HL-60 (cell line): ENCODE data around the gene GTF3C1.

Experiments
- DNase-seq, 2 experiments: peaks; one replicate each; pipeline ENCODE4 v3.0.0-alpha.2; 2010 to 2020; ENCODE audit warnings: low read depth in 1 of 2, low spot score in 1 of 2
- H3K27ac ChIP-seq: fragments of 250-450 bp; sonication (Bioruptor Pico); replicated peaks from 2 replicates; pipeline ENCODE4 v1.5.1; 2020; ENCODE audit warnings: mild to moderate bottlenecking, moderate library complexity
- H3K27me3 ChIP-seq: fragments of 250-450 bp; sonication (Bioruptor Pico); 2 replicates; pipeline ENCODE4 v1.5.1; 2021; ENCODE audit warnings: mild to moderate bottlenecking, moderate library complexity; ENCODE audit not compliant: insufficient read depth, poor library complexity, severe bottlenecking
- H3K4me3 ChIP-seq: replicated peaks from 2 replicates; pipeline ENCODE4 v1.5.1; 2011; ENCODE audit warnings: mild to moderate bottlenecking, control low read depth, low read length; ENCODE audit not compliant: insufficient read depth
- CTCF ChIP-seq: IDR thresholded peaks from one replicate; pipeline ENCODE4 v1.5.1; 2011; ENCODE audit warnings: low read length, control low read depth, inconsistent platforms; ENCODE audit not compliant: insufficient read depth
- GABPA ChIP-seq: IDR thresholded peaks from 2 replicates; pipeline ENCODE4 v1.6.1; 2012; ENCODE audit warnings: low read depth
- POLR2AphosphoS5 ChIP-seq: IDR thresholded peaks from 2 replicates; pipeline ENCODE4 v1.6.1; 2012; ENCODE audit warnings: low read depth
- SPI1 ChIP-seq: IDR thresholded peaks from 2 replicates; pipeline ENCODE4 v1.6.1; 2012; ENCODE audit warnings: low read depth, mild to moderate bottlenecking, borderline replicate concordance
- TF ChIP-seq, protein P1 (sequence below): IDR thresholded peaks from 2 replicates; pipeline ENCODE4 v1.6.1; 2012; ENCODE audit warnings: low read depth; ENCODE audit not compliant: insufficient replicate concordance

GTF3C1 gene

GRCh38 chr16:27425961-27426360 is 123.8 kb downstream of the GTF3C1 start:
- Histone ChIP-seq H3K4me3 (no peak overlapping the region), H3K27ac (no peak overlapping the region), H3K27me3 (no peaks in the 10 kb centered on the region)
- no peak for TF ChIP-seq CTCF
- TF ChIP-seq SPI1 = no peak
- no peak for TF ChIP-seq POLR2AphosphoS5
- TF ChIP-seq GABPA = no peak
- TF ChIP-seq, protein P1, sequence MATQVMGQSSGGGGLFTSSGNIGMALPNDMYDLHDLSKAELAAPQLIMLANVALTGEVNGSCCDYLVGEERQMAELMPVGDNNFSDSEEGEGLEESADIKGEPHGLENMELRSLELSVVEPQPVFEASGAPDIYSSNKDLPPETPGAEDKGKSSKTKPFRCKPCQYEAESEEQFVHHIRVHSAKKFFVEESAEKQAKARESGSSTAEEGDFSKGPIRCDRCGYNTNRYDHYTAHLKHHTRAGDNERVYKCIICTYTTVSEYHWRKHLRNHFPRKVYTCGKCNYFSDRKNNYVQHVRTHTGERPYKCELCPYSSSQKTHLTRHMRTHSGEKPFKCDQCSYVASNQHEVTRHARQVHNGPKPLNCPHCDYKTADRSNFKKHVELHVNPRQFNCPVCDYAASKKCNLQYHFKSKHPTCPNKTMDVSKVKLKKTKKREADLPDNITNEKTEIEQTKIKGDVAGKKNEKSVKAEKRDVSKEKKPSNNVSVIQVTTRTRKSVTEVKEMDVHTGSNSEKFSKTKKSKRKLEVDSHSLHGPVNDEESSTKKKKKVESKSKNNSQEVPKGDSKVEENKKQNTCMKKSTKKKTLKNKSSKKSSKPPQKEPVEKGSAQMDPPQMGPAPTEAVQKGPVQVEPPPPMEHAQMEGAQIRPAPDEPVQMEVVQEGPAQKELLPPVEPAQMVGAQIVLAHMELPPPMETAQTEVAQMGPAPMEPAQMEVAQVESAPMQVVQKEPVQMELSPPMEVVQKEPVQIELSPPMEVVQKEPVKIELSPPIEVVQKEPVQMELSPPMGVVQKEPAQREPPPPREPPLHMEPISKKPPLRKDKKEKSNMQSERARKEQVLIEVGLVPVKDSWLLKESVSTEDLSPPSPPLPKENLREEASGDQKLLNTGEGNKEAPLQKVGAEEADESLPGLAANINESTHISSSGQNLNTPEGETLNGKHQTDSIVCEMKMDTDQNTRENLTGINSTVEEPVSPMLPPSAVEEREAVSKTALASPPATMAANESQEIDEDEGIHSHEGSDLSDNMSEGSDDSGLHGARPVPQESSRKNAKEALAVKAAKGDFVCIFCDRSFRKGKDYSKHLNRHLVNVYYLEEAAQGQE = no peak
- DNase-seq = no peak

DNA sequence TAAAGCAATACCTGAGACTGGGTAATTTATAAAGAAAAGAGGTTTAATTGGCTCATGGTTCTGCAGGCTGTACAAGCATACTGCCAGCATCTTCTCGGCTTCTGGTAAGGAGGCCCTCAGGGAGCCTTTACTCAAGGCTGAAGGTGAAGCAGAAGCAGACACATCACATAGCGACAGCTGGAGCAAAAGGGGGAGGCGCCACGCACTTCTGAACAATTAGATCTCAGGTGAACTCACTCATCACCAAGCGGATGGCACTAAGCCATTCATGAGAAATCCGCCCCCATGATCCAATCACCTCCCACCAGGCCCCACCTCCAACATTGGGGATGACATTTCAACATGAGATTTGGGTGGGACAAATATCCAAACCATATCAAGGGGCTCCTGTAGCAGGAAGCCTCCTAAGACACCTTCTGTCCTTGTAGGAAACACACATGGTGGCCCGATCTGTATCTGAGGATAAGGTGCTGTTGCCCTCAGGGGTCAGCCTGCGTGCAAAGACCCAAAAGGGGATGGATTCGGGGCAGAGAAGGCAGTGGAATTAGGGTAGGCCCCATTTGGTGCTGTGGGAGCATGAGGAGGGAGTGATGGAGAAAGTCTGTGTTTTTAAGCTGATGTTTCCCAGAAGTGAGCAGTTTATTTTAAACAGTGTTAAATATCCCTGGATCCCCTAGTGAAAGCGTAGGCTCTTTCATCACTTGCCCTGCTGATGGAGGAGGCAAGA is 124.8 kb downstream of the GTF3C1 start:
- TF ChIP-seq GABPA (no peak), POLR2AphosphoS5 (no peak), CTCF (no peak), SPI1 (no peak)
- TF ChIP-seq, protein P1 = no peak

DNA sequence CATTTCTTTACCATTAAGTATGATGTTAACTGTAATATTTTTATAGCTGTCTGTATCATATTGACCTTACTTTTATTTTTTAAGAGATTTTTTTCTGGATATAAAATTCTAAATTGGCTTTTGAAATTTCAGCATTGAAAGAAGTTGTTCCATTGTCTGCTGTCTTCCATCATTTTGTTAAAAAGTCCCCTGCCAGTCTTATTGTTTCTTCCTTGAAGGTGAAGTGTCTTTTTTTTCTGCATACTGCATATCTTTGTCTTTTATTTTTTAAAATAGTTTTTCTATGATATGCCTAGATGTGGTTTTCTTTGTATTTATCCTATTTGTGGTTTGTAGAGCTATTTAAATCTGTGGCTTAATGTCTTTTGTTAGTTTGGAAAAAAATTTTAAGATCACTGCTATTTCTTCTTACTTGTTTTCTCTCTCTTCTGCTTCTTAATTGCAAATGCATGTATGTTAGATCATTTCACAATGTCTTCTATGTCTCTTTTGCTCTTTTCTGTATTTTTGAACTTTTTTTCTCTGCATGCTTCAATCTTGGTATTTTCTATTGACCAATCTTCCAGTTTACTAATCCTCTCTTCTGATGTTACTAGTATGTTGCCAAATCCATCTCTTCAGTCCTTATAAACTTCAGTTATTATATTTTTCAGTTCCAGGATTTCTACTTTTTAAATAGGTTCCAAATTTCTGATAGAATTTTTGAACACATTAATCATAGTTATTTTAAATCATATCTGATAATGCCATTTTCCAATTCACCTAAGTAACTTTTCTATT is 127.6 kb downstream of the GTF3C1 start:
- Histone ChIP-seq H3K4me3 (no peak overlapping the region), H3K27me3 (no peaks in the 10 kb centered on the region), H3K27ac (no peak overlapping the region)
- TF ChIP-seq POLR2AphosphoS5 (no peak), SPI1 (no peak), CTCF (no peak), GABPA (no peak)
- TF ChIP-seq, protein P1 = no peak
- no peak for DNase-seq

More for the DNA sequence above, 124.8 kb downstream of the GTF3C1 start:
- Histone ChIP-seq H3K27me3 (no peaks in the 10 kb centered on the region), H3K4me3 (no peak overlapping the region), H3K27ac (no peak overlapping the region)
- DNase-seq = no peak
